ENCODE measurements around the gene RPS26. TPM values are rescaled to one million over a fixed set of nuclear protein-coding genes. Genes with fewer than 3 reads are reported as not detected.

RPS26 gene
- total RNA-seq, 1 experiment from 2014 or later, result 60.4 TPM

- Histone ChIP-seq H3K4me3 (ENCODE audit: low read depth, low read length) (no peak overlapping the region), H3K9me3 (no peaks in the 10 kb centered on the region), H3K4me1 (peaks cover 16% of the 10 kb centered on the region), H3K27me3 (replicated peaks; ENCODE audit: control insufficient read depth, insufficient read depth, low read length) (no peaks in the 10 kb centered on the region), H3K36me3 (ENCODE audit: control insufficient read depth, insufficient read depth, low read length) (peaks cover 7% of the 10 kb centered on the region)
- Mint-ChIP-seq H3K4me3 (ENCODE audit: unreplicated experiment) (peak overlapping the region; percentile 7), H3K27ac (ENCODE audit: unreplicated experiment) (peak overlapping the region; percentile 67), H3K36me3 (ENCODE audit: insufficient read depth, unreplicated experiment) (peaks cover 21% of the 10 kb centered on the region), H3K27me3 (ENCODE audit: insufficient read depth, unreplicated experiment) (no peaks in the 10 kb centered on the region), H3K9me3 (ENCODE audit: unreplicated experiment) (no peaks in the 10 kb centered on the region), H3K4me1 (ENCODE audit: low read depth, unreplicated experiment) (peaks cover 16% of the 10 kb centered on the region)
- BruUV-seq (replicated peaks), result no TSS peak
- DNase-seq, result peak; percentile 64 to 78
- peak; percentile 78 to 86 for TF ChIP-seq CTCF (IDR thresholded peaks at IDR 0.05; ENCODE audit: insufficient read depth in 1 of 2, low read depth in 1 of 2, low read length in 1 of 2, severe bottlenecking in 1 of 2, unreplicated experiment in 1 of 2)
- CTCF ChIA-PET, result interaction anchor here (0.6 to 2.9 kb wide), 15 partner anchors 9 to 291 kb away, joined by 3 to 97 read pairs (median 5); partner anchors contain the start of genes IKZF4, PYM1, RAB5B and SUOX
- POLR2A ChIA-PET, result interaction anchor here (1.5 kb wide), 3 partner anchors 23 to 56 kb away, joined by 5 to 14 read pairs (median 6); partner anchors contain the start of genes RAB5B and SUOX
- intact Hi-C loops (cut with micrococcal nuclease; ENCODE audit: unreplicated experiment), result loop anchor here (1.0 to 5.0 kb wide), 4 partner anchors 19 to 97 kb away; partner anchors contain the start of gene DGKA
These were observed 11.9 kb upstream of the RPS26 start for GRCh38 chr12:56029666-56030293.

GRCh38 chr12:56031987-56032386 is 9.7 kb upstream of the RPS26 start:
- ChIA-PET POLR2A (no interaction called here), CTCF (no interaction called here)
- Mint-ChIP-seq H3K4me3 (ENCODE audit: unreplicated experiment) (no peak overlapping the region), H3K9me3 (ENCODE audit: unreplicated experiment) (no peaks in the 10 kb centered on the region), H3K36me3 (ENCODE audit: insufficient read depth, unreplicated experiment) (peaks cover 32% of the 10 kb centered on the region), H3K4me1 (ENCODE audit: low read depth, unreplicated experiment) (peaks cover 16% of the 10 kb centered on the region), H3K27me3 (ENCODE audit: insufficient read depth, unreplicated experiment) (no peaks in the 10 kb centered on the region), H3K27ac (ENCODE audit: unreplicated experiment) (no peak overlapping the region)
- no peak for DNase-seq
- intact Hi-C loops (cut with micrococcal nuclease; ENCODE audit: unreplicated experiment), result no loop called here
- BruUV-seq (replicated peaks), result no TSS peak
- Histone ChIP-seq H3K27me3 (replicated peaks; ENCODE audit: control insufficient read depth, insufficient read depth, low read length) (no peaks in the 10 kb centered on the region), H3K4me1 (peaks cover 16% of the 10 kb centered on the region), H3K4me3 (ENCODE audit: low read depth, low read length) (no peak overlapping the region), H3K9me3 (no peaks in the 10 kb centered on the region), H3K36me3 (ENCODE audit: control insufficient read depth, insufficient read depth, low read length) (peaks cover 5% of the 10 kb centered on the region)
- no peak for TF ChIP-seq CTCF (IDR thresholded peaks at IDR 0.05; ENCODE audit: insufficient read depth in 1 of 2, low read depth in 1 of 2, low read length in 1 of 2, severe bottlenecking in 1 of 2, unreplicated experiment in 1 of 2)

GRCh38 chr12:56034586-56035332 is 7.0 kb upstream of the RPS26 start:
- no peaks in the 10 kb centered on the region for H3K9me3 ChIP-seq
- POLR2A ChIA-PET, result no interaction called here
- no peak for TF ChIP-seq CTCF (IDR thresholded peaks at IDR 0.05; ENCODE audit: insufficient read depth in 1 of 2, low read depth in 1 of 2, low read length in 1 of 2, severe bottlenecking in 1 of 2, unreplicated experiment in 1 of 2)
- Mint-ChIP-seq H3K27me3 (ENCODE audit: insufficient read depth, unreplicated experiment) (no peaks in the 10 kb centered on the region), H3K9me3 (ENCODE audit: unreplicated experiment) (no peaks in the 10 kb centered on the region), H3K27ac (ENCODE audit: unreplicated experiment) (no peak overlapping the region), H3K4me3 (ENCODE audit: unreplicated experiment) (no peak overlapping the region), H3K36me3 (ENCODE audit: insufficient read depth, unreplicated experiment) (peaks cover 26% of the 10 kb centered on the region), H3K4me1 (ENCODE audit: low read depth, unreplicated experiment) (peaks cover 10% of the 10 kb centered on the region)
- H3K4me3 ChIP-seq (ENCODE audit: low read depth, low read length), result no peak overlapping the region
- CTCF ChIA-PET, result interaction anchor here (1.7 kb wide), 1 partner anchor 39 kb away, joined by 6 read pairs; no protein-coding TSS in a partner anchor
- DNase-seq, result no peak
- H3K27me3 ChIP-seq (replicated peaks; ENCODE audit: control insufficient read depth, insufficient read depth, low read length), result no peaks in the 10 kb centered on the region
- BruUV-seq (replicated peaks), result no TSS peak
- peaks cover 2% of the 10 kb centered on the region; the same call in 1 of the 2 replicates for H3K4me1 ChIP-seq
- peaks cover 4% of the 10 kb centered on the region for H3K36me3 ChIP-seq (ENCODE audit: control insufficient read depth, insufficient read depth, low read length)
- intact Hi-C loops (cut with micrococcal nuclease; ENCODE audit: unreplicated experiment), result no loop called here

All from Caco-2 (cell line).